NB4 (cell line): ENCODE data around the gene DIP2C.

ENCODE experiments used
- CTCF ChIP-seq: IDR thresholded peaks from one replicate; pipeline ENCODE4 v1.5.1; 2012; ENCODE audit warnings: low read depth, low read length
- MAX ChIP-seq: IDR thresholded peaks from 2 replicates; pipeline ENCODE4 v1.6.1; 2011; ENCODE audit warnings: low read depth, low read length
- MYC ChIP-seq: IDR thresholded peaks from 2 replicates; pipeline ENCODE4 v1.6.1; 2011; ENCODE audit warnings: low read depth, low read length
- POLR2A ChIP-seq: IDR thresholded peaks from 2 replicates; pipeline ENCODE4 v1.6.1; 2011; ENCODE audit warnings: mild to moderate bottlenecking; ENCODE audit not compliant: insufficient read length; ENCODE audit errors: extremely low read depth

- no peak for TF ChIP-seq CTCF
- no peak for TF ChIP-seq POLR2A
- no peak for TF ChIP-seq MAX
- TF ChIP-seq MYC, result no peak
These were observed 233.0 kb downstream of the DIP2C start for GRCh38 chr10:456486-456885.
